HG02981 (cell line): ENCODE data around the gene RFX4.
"Not testable (repeated sequence)": the region's sequence is repeated elsewhere in the genome, so short reads cannot be mapped to it uniquely, and the experiment has no call there.

Experiments
- ATAC-seq: cut with Tn5 transposase; IDR thresholded peaks from one replicate; pipeline ENCODE4 v1.9.1; 2021; ENCODE audit warnings: mild to moderate bottlenecking, moderate library complexity; ENCODE audit not compliant: unreplicated experiment

RFX4 gene

DNA sequence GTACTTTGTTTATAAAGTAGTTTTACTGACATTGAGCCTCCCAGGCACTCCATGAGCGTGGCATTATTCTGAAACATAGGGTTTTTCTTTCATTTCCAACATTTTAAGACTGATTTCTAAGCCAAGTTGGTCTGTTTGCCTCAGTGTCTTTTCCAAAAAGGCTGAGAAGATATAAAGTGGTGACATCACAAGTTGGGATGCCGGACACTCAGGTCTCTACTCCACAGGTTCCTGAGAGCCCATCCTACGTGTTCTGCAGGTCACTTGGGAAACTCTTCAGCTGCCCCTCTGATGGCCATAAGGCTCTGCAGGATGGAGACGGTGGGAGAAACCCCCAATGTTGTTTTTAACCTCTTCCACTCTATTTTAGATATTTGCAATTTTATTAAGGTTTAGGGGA lies 6.0 kb downstream of the RFX4 start:
- no peak for ATAC-seq

DNA sequence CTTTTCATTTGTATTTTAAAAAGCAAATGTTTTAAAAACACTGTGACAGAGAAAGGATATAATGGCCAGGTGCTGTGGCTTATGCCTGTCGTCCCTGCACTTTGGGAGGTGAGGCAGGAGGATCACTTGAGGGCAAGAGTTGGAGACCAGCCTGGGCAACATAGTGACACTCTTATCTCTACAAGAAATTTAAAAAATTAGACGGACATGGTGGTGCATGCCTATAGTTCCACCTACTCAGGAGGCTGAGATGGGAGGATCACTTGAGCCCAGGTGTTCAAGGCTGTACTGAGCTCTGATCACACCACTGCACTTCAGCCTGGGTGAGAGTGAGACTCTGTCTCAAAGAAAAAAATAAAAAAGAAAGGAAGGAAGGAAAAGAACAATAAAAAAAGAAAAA lies 7.8 kb downstream of the RFX4 start:
- ATAC-seq, result no peak

DNA sequence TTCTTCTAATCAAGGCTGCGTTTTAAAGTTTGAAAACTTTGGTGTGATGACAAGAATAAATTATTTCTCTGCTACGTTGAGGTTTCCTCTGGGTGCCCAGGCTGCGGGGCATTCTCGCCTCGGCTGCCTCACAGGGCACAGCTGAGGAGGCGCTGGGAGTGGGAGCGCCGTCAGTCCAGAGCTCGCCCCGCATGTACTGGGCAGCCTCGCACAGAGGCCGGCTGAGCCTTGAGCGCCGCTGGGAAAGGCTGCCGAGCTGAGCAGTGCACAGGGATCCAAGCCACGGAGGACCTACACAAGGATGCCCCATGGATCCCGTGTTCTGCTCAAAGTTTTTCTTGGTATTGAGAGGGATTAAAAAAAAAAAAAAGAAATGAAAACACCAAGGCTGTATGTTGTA lies 11.6 kb downstream of the RFX4 start:
- no peak for ATAC-seq

DNA sequence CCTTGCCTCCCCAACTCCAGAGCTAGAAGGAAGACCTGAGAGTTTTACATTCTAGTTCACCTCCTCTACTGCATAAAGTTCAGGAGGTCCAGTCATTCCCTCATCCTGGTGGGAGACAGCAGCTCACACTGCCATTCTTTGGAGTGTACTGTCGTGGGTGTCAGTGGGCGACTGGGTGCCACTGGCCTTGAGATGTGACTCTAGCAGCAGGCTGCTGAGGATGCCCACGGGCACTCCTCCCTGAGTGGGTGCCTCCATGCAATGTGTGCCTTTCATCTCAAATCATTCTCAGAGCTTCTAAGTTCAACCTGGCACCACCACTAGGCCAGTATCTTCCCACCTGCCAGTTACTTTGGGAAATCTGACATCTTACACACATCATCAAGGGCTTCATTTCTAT lies 12.5 kb downstream of the RFX4 start:
- no peak for ATAC-seq

DNA sequence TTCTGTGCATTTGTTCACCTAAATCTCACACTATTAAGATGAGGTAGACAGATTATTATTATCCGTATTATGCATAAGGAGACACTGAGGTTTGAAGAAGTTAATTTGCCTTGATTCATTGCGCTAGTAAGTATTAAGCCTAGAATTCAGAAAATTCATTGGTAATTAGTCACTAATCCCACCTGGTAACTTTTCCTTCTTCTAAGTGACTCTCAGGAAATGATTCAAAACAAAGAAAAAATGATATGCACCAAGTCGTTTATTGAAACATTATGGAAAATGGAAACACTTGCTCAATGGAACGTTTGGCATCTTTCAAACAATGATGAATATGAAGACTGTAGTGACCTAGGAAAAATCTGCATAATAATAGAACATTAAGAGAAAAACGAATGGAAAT lies 15.2 kb downstream of the RFX4 start:
- no peak for ATAC-seq

DNA sequence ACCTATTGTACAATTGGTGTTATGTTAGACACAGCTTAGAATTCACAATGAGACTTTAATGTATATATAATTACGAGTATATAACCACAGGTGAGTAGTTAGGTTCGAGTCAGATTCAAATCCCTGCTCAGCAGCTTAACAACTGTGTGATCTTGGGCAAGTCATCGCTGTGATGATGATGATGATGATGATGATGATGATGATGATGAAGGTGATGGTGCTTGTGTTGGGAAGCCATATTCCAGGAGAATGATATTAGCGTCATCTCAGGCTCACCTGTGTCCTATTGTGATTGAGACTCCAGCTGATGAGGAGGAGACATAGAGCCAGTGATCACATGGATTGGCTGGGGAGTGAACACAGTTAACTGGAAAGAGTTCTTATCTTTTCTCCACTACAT lies 16.5 kb downstream of the RFX4 start:
- ATAC-seq, result no peak

DNA sequence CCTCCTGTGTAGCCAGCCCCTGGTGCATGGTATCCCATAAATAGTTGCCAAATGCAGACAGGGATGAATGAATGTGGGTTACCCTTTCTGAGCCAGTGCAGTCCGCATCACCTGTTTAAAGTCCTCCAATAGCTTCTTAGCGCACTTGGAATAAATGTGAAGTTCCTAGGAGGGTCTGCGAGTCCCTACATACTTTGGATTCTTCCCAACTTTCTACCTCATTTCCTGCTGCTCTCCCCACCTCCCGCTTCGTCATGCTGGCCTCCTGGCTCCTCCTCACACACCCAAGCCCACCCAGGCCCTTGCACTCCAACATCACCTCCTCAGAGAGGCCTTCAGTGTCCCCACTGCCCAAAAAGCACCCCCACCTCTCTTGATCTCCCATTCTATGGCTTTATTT lies 17.7 kb downstream of the RFX4 start:
- no peak for ATAC-seq

DNA sequence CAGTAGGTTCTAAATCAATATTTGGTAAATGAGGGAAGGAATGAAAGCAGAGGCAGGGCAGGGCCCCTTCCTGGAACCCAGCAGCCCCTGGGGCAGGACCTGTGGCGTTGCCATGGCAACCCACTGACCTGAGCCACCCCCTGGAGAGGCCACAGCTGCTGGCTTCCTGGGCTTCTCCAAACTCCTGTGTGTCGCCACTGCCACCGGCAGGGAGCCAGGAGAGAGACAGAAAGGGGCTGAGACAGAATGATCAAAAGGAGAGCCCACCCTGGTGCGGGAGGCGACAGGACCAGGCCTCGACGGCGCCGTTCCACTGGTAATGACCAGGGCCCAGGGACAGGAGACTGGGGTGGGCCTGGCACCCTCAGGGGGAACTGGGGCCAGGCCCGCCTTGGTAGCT lies 18.2 kb downstream of the RFX4 start:
- no peak for ATAC-seq

DNA sequence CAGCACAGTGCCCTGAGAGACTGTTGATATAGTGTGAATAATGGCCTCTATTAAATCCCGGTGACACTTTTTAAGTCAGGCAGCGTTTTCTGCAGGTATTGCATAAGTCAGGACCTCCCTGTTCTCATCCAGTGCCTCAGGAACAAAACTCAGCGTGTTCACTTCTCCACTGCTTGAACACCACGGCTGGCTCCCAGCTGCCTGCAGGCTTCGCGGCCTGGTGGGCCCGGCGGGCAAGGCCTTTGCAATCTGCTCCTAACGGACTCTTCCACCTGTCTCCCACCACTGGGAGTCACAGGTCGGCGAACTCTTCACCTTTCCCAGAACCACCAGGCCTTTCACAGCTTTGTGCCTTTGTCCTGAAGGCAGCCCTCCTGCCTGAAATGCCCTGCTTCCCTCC lies 18.7 kb downstream of the RFX4 start:
- ATAC-seq, result no peak

DNA sequence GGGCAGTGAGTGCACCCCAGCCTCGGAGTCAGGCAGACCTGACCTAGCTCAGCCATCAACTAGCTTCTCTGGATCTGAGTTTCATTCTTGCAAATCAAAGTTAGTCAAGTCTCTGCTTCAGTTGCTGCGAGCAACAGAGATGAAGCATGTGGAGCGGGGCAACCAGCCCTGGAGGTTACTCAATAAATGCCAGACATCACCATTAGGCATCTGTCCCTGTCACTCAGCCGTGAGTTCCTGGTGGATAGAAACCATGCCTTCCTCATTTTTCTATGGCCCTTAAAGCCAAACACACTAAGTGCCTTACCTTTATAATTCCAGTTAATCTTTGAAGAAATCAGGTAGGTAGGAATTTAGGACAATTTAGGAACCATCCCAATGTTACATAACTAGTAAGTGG lies 19.3 kb downstream of the RFX4 start:
- no peak for ATAC-seq

DNA sequence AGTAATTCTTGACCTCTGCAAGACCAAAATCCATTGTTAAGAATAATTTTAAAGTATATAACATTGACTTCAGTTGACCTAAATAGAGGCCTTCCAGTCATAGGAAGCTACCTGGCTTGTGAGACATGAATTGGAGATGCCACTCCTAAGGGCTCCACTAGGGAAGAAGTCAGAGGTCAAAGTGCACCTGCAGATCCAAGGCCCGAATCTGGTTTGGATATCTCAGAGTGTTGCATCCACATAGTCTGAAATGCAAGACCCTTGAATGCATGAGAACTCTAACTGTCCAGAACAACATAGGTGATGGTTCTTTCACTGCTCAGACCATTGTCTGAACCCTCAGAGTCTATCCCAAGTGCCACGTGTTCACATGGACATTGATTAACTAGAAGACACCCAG lies 22.4 kb downstream of the RFX4 start:
- no peak for ATAC-seq

DNA sequence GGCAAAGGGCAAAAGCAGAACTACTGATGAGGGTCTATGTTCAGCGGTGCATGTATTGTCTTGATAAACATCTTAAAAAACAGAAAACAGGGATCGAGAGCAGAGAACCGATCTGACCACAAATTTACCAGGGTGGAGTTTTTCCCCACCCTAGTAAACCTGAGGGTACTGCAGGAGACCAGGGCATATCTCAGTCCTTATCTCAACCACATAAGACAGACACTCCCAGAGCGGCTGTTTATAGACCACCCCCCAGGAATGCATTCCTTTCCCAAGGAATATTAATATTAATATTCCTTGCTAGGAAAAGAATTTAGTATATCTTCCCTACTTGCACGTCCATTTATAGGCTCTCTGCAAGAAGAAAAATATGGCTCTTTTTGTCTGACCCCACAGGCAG lies 37.8 kb downstream of the RFX4 start:
- not testable (repeated sequence) for ATAC-seq

DNA sequence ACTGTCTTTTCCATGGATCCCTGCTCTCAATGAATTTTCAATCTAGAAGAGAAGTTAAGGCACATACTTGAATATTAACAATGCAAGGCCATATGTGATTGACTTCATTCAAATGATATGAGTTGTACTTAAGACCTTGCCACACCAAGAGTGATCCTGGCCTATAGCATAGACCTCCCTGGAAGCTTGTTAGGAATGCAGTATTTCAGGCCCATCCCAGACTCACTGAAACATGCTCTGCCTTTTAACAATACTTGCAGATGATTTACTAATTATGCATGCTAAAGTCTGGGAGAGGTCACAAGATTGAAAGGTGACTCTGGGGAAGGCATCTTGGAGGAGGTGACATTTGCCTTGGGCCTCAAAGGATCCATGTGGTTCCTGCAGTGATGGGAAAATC lies 43.2 kb downstream of the RFX4 start:
- no peak for ATAC-seq

DNA sequence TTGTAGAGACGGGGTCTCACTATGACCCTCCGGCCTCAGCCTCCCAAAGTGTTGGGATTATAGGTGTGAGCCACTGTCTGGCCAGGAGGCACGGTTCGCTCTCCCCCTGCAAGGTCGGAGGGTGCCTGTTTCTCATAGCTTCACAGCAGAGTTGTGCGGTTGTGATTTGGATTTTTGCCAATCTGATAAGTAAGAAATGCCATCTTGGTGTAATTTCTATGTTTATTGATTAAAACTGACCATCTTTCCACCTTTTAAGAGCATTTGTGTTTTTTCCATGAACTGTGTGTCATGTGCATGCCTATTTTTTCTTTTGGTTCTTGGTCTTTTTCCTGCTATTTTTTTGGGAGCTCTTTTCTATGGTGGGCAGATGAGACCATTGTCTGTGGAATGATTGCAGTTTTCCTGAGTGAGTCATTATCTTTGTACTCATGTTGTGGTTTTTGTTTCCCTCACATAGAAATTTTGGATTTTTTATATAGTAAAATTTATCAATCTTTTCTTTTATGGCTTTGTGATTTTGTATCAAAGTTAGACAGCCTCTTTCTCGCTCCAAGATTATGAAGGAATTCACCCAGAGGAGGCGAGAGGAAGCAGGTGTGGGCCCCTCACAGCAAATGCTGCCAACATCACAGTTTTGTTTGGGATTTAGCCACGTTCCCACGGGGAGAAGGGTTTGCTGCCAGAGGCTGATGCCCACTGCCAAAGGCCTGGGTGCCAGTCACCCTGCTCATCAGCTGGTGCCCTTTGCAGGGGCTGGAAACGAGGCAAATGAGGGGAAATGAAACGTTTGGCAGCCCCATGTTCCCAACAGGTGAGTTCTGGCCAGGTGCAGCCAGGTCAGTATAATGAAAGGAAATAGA lies 47.2 kb downstream of the RFX4 start:
- ATAC-seq, result no peak

DNA sequence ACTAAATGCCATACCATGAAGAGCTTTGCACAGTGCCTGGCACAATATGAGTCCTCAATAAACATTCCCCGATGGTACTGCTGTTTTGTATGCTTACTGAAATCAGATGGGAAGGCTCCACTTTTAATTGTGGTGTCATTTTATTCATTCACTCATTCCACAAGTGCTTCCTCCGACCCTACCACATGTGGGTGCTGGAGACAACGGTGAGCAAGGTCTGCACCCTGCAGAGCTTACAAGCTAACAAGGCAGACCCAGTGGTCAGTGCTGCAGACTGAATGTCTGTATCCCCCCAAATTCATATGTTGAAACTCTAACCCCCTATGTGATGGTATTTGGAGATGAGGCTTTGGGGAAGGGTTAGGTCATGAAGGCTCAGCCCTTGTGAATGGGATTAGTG lies 48.3 kb downstream of the RFX4 start:
- no peak for ATAC-seq

DNA sequence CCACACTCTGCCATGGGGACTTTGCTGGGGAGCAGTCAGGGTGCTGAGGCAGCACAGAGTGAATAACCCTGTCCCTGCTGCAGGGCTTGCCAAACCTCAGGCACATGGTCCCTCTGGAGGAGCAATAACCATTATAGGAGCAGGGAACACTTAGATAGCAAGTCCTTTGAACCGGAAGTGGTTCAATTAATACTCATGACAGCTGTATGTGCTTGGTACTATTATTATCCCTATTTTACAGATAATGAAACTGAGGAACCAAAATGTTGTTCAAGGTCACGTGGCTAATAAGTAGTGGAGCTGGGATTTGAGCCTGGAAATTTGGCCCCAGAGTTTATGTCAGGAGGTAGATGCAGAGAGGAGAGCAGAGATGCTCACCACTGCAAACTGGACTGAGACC lies 49.0 kb downstream of the RFX4 start:
- ATAC-seq, result no peak

DNA sequence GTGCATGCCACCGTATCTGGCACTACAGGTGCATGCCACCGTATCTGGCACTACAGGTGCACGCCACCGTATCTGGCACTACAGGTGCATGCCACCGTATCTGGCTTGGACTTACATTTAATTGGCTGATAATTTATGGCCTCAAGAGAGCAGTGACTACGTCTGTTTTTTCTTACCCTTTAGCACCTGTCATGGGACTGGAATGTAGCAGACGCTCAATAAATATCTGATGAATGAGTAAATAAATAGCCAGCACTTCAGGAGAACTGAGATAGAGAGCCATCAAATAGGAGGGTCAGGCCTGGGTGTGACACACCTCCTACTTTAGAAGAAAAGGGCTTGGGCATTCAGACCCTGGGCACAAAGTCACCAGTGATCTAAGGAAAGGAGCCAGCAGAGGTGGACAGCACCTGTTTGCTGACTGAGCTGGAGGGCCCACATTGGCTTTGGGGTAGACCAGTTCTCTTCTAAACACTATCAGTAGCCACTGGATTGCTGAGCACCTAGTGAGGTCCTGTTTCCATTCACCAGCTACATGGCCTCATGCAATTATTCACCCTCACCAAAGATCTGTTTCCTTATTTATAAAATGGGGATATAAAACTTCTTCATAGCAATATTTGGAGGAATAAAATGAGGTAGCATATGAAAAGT lies 50.1 kb downstream of the RFX4 start:
- ATAC-seq, result no peak

DNA sequence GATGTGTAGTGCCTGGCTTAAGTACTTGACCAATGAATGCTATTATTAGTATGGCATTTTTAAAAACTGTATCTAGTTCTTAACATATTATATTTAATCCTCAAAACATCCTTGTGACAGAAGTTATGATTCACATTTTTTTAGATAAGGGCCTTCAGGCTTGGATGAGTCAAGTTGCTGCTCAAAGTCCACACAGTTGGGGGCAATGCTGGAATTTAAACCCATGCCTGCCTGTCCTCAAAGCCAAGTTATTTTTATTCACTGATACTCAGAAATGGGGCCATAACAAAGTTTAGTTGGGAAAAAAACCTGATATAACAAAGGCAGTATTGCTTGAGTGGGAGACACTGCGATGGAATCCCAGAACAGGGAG lies 50.6 kb downstream of the RFX4 start:
- no peak for ATAC-seq

DNA sequence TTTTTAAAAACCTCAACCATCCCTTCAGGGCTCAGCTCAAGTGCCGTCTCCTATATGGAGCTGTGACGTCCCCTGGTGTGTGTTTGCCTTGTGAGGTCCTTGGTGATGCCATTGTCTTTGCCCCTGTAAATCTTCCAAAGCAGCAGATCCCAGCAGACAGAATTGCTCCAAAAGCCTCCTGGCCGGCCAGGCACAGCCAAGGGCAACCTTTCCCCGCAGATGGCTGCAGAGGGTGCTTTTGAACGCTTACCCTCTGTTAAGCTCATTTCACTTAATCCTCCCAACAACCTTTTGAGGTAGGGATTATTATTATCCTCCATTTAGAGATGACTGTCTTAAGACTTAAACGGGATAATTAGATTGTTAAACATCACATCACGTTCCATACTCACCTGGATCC lies 51.4 kb downstream of the RFX4 start:
- no peak for ATAC-seq

DNA sequence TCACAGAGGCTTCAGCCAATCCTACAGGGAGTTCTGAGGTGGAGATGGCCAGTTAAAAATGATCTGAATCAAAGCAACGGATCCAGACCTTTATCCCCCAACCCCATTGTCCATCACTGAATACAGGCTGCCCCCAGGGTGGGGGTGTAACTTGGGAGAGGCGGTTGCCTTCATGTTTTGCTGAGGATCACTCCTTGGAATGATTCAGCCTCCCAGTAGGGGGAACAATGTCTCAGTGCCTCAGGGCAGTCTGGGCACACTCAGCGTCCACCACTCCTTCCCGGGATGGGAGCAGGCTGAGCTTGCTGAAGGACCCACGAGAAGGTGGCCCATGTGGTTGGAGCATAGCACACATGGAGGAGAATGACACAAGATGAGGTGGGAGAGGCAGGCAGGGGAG lies 60.2 kb downstream of the RFX4 start:
- ATAC-seq, result no peak

DNA sequence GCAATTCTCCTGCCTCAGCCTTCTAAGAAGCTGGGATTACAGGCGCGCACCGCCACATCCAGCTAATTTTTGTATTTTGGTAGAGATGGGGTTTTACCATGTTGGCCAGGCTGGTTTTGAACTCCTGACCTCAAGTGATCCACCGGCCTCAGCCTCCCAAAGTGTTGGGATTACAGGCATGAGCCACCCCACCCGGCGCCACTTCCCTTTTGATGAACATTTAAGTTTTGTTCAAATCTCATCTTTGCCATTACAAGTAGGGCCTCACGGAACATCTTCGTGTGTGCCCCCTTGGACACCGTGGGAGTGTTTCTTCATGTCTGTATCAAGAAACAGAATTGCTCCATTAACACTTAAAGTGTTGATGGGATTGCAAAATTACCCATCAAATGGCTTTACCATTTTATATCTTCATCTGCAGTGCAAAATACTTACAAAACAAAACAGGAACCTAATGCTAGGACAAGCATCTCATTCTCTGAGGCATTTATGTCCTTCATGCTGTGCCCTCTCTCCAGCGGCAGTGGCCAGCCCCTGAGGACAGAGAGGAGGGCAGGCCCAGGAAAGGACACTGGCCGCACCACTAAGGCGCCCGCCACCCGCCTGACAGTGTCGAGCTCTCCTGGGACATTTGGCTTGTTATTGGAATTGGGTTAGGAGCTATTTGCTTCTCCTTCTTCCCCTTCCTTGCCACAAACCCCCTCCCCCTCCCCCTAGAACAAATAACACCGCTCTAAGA lies 61.7 kb downstream of the RFX4 start:
- ATAC-seq, result no peak

DNA sequence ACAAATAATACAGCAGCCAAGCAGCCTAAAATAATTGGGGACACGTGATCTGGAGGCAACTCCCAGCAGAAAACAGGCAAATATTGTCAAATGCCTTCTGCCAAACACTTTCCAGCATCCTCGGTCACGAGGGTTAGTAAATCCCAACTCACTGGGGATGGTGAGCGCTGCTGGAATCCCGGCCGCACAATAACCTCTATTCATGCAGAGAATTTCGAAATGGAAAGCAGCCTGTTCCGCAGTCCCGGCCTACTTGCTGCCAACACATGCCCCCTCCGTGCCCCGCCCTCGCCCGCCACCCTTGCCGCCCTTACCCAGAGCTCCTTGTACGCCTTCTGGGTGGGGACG lies 62.2 kb downstream of the RFX4 start:
- no peak for ATAC-seq
